GM20000 (cell line): ENCODE data around the gene ARID3A.

Experiments used
- DNase-seq: peaks from one replicate; pipeline ENCODE4 v3.0.0; 2012; ENCODE audit warnings: low spot score
- CTCF ChIP-seq: IDR thresholded peaks from 2 replicates; pipeline ENCODE4 v1.5.1; 2012; ENCODE audit warnings: mild to moderate bottlenecking, control low read depth; ENCODE audit errors: extremely low read depth, missing control alignments

The ARID3A gene

GRCh38 chr19:1004803-1005664 lies 79.2 kb downstream of the ARID3A start:
- TF ChIP-seq CTCF, result no peak
- DNase-seq, result no peak

- no peak for TF ChIP-seq CTCF
- no peak for DNase-seq
Observed at GRCh38 chr19:1006711-1007398, 81.0 kb downstream of the ARID3A start.

GRCh38 chr19:1007399-1008251 lies 81.8 kb downstream of the ARID3A start:
- TF ChIP-seq CTCF, result no peak
- no peak for DNase-seq

GRCh38 chr19:1008268-1009040 lies 82.6 kb downstream of the ARID3A start:
- DNase-seq, result no peak
- TF ChIP-seq CTCF, result no peak

GRCh38 chr19:1009041-1009980 lies 83.5 kb downstream of the ARID3A start:
- DNase-seq, result no peak
- TF ChIP-seq CTCF, result no peak

- TF ChIP-seq CTCF, result no peak
- DNase-seq, result no peak
Observed at GRCh38 chr19:1009981-1010538, 84.2 kb downstream of the ARID3A start.
